Activated CD4-positive, alpha-beta T cell treated with anti-CD3 and anti-CD28 coated beads for 24 hours (primary cell): ENCODE measurements around the gene CXorf49B.

ENCODE experiments used
- DNase-seq, 2 donors: peaks; one replicate each; pipeline ENCODE4 v3.0.0-alpha.2; 2020; ENCODE audit warnings: low read depth in 2 of 2

CXorf49B gene

GRCh38 chrX:71815906-71816156, 52.7 kb downstream of the CXorf49B start:
- no peak for DNase-seq
